Measurements from ENCODE around the gene GRM2. TPM values are rescaled to one million over a fixed set of nuclear protein-coding genes. Genes with fewer than 3 reads are reported as not detected.
"Not testable (repeated sequence)": the region's sequence is repeated elsewhere in the genome, so short reads cannot be mapped to it uniquely, and the experiment has no call there.

GRM2 gene
- total RNA-seq, 2 experiments from 2014 or later: 1.1 to 1.7 TPM

GRCh38 chr3:51753763-51754750, 47.2 kb downstream of the GRM2 start:
- H3K27ac Mint-ChIP-seq; CTCF ChIA-PET; H3K36me3 Mint-ChIP-seq (ENCODE audit: low read depth); POLR2A ChIA-PET; H3K4me3 Mint-ChIP-seq; DNase-seq; ATAC-seq: not testable (repeated sequence)
- H3K27me3 Mint-ChIP-seq (ENCODE audit: low read depth): peaks cover 22% of the 10 kb centered on the region
- H3K9me3 Mint-ChIP-seq (ENCODE audit: insufficient read depth): peaks cover 18% of the 10 kb centered on the region
- H3K4me1 Mint-ChIP-seq (ENCODE audit: low read depth): peaks cover 15% of the 10 kb centered on the region

- Mint-ChIP-seq H3K27ac (no peak overlapping the region), H3K36me3 (ENCODE audit: low read depth) (peaks cover 2% of the 10 kb centered on the region), H3K27me3 (ENCODE audit: low read depth) (peaks cover 19% of the 10 kb centered on the region), H3K9me3 (ENCODE audit: insufficient read depth) (peaks cover 29% of the 10 kb centered on the region), H3K4me3 (no peak overlapping the region), H3K4me1 (ENCODE audit: low read depth) (no peaks in the 10 kb centered on the region)
- no peak for DNase-seq
- ATAC-seq: no peak
- CTCF ChIA-PET: no interaction called here
- POLR2A ChIA-PET: no interaction called here
These were observed 52.3 kb downstream of the GRM2 start for GRCh38 chr3:51759203-51759602.

Other genes with a start within 250 kb of the GRM2 start
- 10 to 100 TPM; 35.3 to 36.3 TPM for gene DCAF1, start 207.1 kb upstream of the GRM2 start, total RNA-seq
- 10 to 100 TPM; 28.8 to 28.9 TPM for gene RAD54L2, start 168.3 kb upstream of the GRM2 start, total RNA-seq
- 10 to 100 TPM; 62.6 to 65.0 TPM for gene TEX264, start 35.8 kb upstream of the GRM2 start, total RNA-seq
- gene IQCF6, start 72.2 kb downstream of the GRM2 start, total RNA-seq: not detected
- gene IQCF2, start 154.5 kb downstream of the GRM2 start, total RNA-seq: not detected
- not detected for gene IQCF5, start 168.5 kb downstream of the GRM2 start, total RNA-seq
- not detected for gene IQCF1, start 196.3 kb downstream of the GRM2 start, total RNA-seq
- gene RRP9, start 234.8 kb downstream of the GRM2 start, total RNA-seq: 10 to 100 TPM; 29.2 to 29.6 TPM
- 10 to 100 TPM; 18.8 to 20.4 TPM for gene PARP3, start 235.3 kb downstream of the GRM2 start, total RNA-seq
- gene GPR62, start 248.3 kb downstream of the GRM2 start, total RNA-seq: not detected

All from activated CD8-positive, alpha-beta T cell treated with anti-CD3 and anti-CD28 coated beads, Interleukin-2, amount 10 ng/mL, durations not matched to agents 7 days and 5 days (primary cell).